Loucy (cell line): ENCODE data around the gene CEP128.

Experiments used
- H2AFZ ChIP-seq: fragments of 200-600 bp; sonication (generic); 2 replicates; pipeline ENCODE4 v1.6.0; 2016; ENCODE audit warnings: antibody characterized with exemption, mild to moderate bottlenecking, low read length, moderate library complexity
- H3F3A ChIP-seq: fragments of 200-600 bp; 2 replicates; pipeline ENCODE4 v1.6.0; 2016; ENCODE audit warnings: antibody characterized with exemption, low read depth, mild to moderate bottlenecking
- H3K27me3 ChIP-seq: fragments of 200-600 bp; sonication (generic); 2 replicates; pipeline ENCODE4 v1.6.1; 2014; ENCODE audit warnings: low read length, mild to moderate bottlenecking; ENCODE audit not compliant: insufficient read depth, poor library complexity, severe bottlenecking
- H3K36me3 ChIP-seq: fragments of 200-600 bp; sonication (generic); 2 replicates; pipeline ENCODE4 v1.6.1; 2016; ENCODE audit warnings: low read length; ENCODE audit not compliant: insufficient read depth
- H3K4me1 ChIP-seq: fragments of 200-600 bp; sonication (generic); 2 replicates; pipeline ENCODE4 v1.5.1; 2014; ENCODE audit warnings: low read length, mild to moderate bottlenecking; ENCODE audit not compliant: insufficient read depth, poor library complexity, severe bottlenecking
- H3K4me2 ChIP-seq: fragments of 200-600 bp; sonication (generic); 2 replicates; pipeline ENCODE4 v1.6.0; 2014; ENCODE audit warnings: antibody characterized with exemption, low read length, low read depth, mild to moderate bottlenecking; ENCODE audit not compliant: poor library complexity, severe bottlenecking
- H3K4me3 ChIP-seq: fragments of 200-600 bp; sonication (generic); 2 replicates; pipeline ENCODE4 v1.5.1; 2014; ENCODE audit warnings: low read length, mild to moderate bottlenecking, mixed read lengths; ENCODE audit not compliant: poor library complexity, severe bottlenecking
- H3K79me2 ChIP-seq: fragments of 200-600 bp; sonication (generic); 2 replicates; pipeline ENCODE4 v1.6.1; 2014; ENCODE audit warnings: low read length; ENCODE audit not compliant: insufficient read depth
- H3K9ac ChIP-seq: fragments of 200-600 bp; sonication (generic); 2 replicates; pipeline ENCODE4 v1.6.0; 2014; ENCODE audit warnings: mild to moderate bottlenecking, low read depth, low read length, moderate library complexity; ENCODE audit not compliant: poor library complexity, severe bottlenecking
- H3K9me2 ChIP-seq: fragments of 200-600 bp; sonication (generic); replicated peaks from 2 replicates; pipeline ENCODE4 v1.6.1; 2016; ENCODE audit warnings: low read depth, low read length, mixed read lengths
- H3K9me3 ChIP-seq: fragments of 200-600 bp; sonication (generic); 2 replicates; pipeline ENCODE4 v1.6.1; 2014; ENCODE audit warnings: mild to moderate bottlenecking, antibody characterized with exemption, low read length, low read depth; ENCODE audit not compliant: insufficient read depth
- H4K20me1 ChIP-seq: fragments of 200-600 bp; sonication (generic); 2 replicates; pipeline ENCODE4 v1.6.0; 2014; ENCODE audit warnings: antibody characterized with exemption, low read length, mild to moderate bottlenecking; ENCODE audit not compliant: insufficient read depth, poor library complexity, severe bottlenecking
- EZH2phosphoT487 ChIP-seq: fragments of 200-600 bp; IDR thresholded peaks from 2 replicates; pipeline ENCODE4 v1.6.1; 2018; ENCODE audit warnings: antibody characterized with exemption, mild to moderate bottlenecking, moderate library complexity, borderline replicate concordance
- TF ChIP-seq, protein P1 (sequence below): fragments of 200-600 bp; sonication (generic); conservative IDR thresholded peaks from 2 replicates; pipeline ENCODE4 v1.5.1; 2014; ENCODE audit warnings: mild to moderate bottlenecking, antibody characterized with exemption, low read length

The CEP128 gene

DNA sequence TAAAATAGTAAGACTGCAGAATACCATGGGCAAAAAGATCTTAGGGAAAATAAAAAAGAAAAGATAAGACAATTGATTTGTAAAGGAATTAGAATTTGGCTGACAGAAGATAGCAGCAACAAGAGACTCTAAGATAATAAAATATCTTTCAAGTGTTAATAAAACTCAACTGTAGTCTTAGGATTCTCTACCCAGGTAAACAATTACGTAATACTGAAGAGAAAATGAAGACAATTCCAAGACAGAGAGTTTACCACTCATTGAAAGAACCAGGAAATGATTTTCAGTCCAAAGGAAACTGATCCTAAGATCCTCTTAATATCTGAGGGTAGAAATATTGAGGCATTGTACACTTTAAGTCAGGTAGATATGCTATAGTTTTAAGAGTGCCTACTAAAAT, 321.1 kb downstream of the CEP128 start:
- H3K79me2 ChIP-seq, result no peaks in the 10 kb centered on the region
- H3K9me2 ChIP-seq, result no peaks in the 10 kb centered on the region
- H4K20me1 ChIP-seq, result no peaks in the 10 kb centered on the region
- H3K9ac ChIP-seq, result no peak overlapping the region
- no peak overlapping the region for H3K4me2 ChIP-seq
- no peaks in the 10 kb centered on the region for H3K4me1 ChIP-seq
- 0 out of 2 replicates have a peak, but pooled peaks cover 4% of the 10 kb centered on the region for H3K9me3 ChIP-seq
- no peak overlapping the region for H3K4me3 ChIP-seq
- TF ChIP-seq, protein P1, sequence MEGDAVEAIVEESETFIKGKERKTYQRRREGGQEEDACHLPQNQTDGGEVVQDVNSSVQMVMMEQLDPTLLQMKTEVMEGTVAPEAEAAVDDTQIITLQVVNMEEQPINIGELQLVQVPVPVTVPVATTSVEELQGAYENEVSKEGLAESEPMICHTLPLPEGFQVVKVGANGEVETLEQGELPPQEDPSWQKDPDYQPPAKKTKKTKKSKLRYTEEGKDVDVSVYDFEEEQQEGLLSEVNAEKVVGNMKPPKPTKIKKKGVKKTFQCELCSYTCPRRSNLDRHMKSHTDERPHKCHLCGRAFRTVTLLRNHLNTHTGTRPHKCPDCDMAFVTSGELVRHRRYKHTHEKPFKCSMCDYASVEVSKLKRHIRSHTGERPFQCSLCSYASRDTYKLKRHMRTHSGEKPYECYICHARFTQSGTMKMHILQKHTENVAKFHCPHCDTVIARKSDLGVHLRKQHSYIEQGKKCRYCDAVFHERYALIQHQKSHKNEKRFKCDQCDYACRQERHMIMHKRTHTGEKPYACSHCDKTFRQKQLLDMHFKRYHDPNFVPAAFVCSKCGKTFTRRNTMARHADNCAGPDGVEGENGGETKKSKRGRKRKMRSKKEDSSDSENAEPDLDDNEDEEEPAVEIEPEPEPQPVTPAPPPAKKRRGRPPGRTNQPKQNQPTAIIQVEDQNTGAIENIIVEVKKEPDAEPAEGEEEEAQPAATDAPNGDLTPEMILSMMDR, result no peak
- TF ChIP-seq EZH2phosphoT487, result no peak
- no peaks in the 10 kb centered on the region for H3F3A ChIP-seq
- no peaks in the 10 kb centered on the region for H3K36me3 ChIP-seq
- no peak overlapping the region for H2AFZ ChIP-seq
- H3K27me3 ChIP-seq, result no peaks in the 10 kb centered on the region

DNA sequence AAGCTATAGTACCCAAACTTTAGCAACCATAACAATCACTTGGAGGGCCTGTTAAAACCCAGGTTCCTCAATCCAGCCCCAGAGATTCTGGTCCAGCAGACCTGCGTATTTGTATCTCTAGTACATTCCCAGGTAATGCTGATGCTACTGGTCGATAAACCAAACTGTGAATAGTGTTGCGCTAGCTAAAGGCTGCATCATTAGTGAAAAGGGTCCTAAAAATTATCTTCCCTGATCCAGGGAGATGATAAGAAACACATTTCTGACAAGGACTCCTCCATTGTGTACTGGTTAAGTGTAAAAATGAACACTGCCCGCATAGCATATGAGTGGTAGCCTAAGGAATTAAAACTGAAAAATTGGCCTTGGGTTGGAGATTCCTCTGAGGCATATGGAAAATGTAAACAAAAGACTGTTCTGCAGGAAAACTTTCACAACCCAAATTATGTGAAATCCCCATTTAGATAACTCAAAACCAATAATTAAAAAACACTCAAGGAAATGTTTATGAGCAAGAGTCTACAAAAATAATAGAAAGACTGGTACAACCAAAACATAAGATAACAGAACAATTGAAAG, 322.7 kb downstream of the CEP128 start:
- Histone ChIP-seq H3F3A (no peaks in the 10 kb centered on the region), H3K4me3 (no peak overlapping the region), H3K9ac (no peak overlapping the region), H3K36me3 (no peaks in the 10 kb centered on the region), H2AFZ (no peak overlapping the region), H3K27me3 (no peaks in the 10 kb centered on the region), H3K4me2 (no peak overlapping the region), H3K9me3 (0 out of 2 replicates have a peak, but pooled peaks cover 4% of the 10 kb centered on the region), H3K9me2 (no peaks in the 10 kb centered on the region), H4K20me1 (no peaks in the 10 kb centered on the region), H3K79me2 (no peaks in the 10 kb centered on the region), H3K4me1 (no peaks in the 10 kb centered on the region)
- no peak for TF ChIP-seq EZH2phosphoT487
- TF ChIP-seq, protein P1, result no peak

DNA sequence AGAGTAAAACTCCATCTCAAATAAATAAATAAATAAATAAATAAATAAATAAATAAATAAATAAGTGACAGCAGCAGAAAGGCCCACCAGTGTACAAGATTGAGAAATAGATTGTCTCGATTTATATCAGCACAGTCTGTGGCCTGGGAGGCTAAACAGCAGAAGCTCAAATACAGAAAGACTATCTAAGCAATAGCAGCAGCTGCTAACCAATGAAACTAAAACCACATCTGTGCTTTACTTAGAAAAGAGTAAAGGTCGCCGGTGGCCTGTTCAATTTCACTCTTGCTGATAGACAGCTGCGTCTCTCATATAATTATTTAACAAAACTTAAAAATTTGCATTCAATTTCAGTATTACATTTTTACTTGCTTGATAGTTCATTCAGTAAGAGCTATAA, 325.7 kb downstream of the CEP128 start:
- H3F3A ChIP-seq, result no peaks in the 10 kb centered on the region
- no peaks in the 10 kb centered on the region for H3K36me3 ChIP-seq
- H4K20me1 ChIP-seq, result no peaks in the 10 kb centered on the region
- no peaks in the 10 kb centered on the region for H3K9me2 ChIP-seq
- H3K9ac ChIP-seq, result no peak overlapping the region
- H3K9me3 ChIP-seq, result no peaks in the 10 kb centered on the region
- H3K79me2 ChIP-seq, result no peaks in the 10 kb centered on the region
- H3K4me2 ChIP-seq, result no peak overlapping the region
- TF ChIP-seq, protein P1, result no peak
- TF ChIP-seq EZH2phosphoT487, result no peak
- H2AFZ ChIP-seq, result no peak overlapping the region
- H3K27me3 ChIP-seq, result no peaks in the 10 kb centered on the region
- no peaks in the 10 kb centered on the region for H3K4me1 ChIP-seq
- no peak overlapping the region for H3K4me3 ChIP-seq
